ENCODE results near the gene DEDD.

DEDD gene, protein sequence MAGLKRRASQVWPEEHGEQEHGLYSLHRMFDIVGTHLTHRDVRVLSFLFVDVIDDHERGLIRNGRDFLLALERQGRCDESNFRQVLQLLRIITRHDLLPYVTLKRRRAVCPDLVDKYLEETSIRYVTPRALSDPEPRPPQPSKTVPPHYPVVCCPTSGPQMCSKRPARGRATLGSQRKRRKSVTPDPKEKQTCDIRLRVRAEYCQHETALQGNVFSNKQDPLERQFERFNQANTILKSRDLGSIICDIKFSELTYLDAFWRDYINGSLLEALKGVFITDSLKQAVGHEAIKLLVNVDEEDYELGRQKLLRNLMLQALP

DNA sequence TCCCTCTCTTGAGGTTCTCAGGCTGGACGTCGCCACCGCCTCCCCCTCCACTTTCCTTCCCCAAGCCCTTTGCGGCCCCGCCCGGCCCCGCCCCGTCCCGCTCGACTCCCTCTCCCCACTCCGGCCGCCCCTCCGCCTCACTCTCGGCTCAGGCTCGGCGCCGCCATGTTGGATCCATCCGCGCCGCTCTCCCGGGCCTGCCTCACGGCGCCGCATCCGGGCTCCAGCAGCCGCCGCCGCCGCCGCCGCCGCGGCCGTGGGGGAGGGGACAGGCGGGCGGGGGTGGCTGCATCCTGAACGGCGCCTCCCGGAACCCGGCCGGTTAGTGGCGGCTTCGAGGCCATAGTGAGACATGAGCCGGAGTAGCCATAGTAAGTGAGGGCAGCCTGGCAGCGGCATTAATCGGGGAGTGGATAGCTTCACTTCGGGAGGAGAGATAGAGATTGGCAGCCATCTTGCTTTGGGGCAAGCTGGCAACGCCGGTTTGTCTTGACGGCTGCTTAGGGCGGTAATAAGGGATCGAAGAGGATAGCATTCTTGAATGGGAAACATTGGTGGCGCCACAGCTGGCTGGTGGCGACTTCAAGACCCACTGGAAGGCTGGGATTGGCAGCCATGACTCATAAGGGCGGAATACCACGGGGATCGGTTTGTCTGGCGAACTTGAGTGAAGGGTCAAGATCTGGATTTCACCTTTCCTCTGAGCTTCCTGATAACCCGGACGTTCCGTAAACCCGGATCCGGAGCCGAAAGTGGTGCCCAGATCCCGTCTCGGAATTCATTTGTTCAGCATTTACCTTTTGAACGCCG lies at the start of gene DEDD:
Gene DEDD, minus strand, starts transcription at position 258 of the 810 bp plus-strand sequence. CDS start 8,205 bp downstream, outside the sequence.
- H3K36me3 Mint-ChIP-seq (ENCODE audit: low read depth), result peaks cover 18% of the 10 kb centered on the region
- no peaks in the 10 kb centered on the region for H3K9me3 Mint-ChIP-seq
- peaks cover 43% of the 10 kb centered on the region for H3K4me1 Mint-ChIP-seq
- H3K4me3 Mint-ChIP-seq, result no peak within 1 kb of the TSS
- TF ChIP-seq, protein P1, sequence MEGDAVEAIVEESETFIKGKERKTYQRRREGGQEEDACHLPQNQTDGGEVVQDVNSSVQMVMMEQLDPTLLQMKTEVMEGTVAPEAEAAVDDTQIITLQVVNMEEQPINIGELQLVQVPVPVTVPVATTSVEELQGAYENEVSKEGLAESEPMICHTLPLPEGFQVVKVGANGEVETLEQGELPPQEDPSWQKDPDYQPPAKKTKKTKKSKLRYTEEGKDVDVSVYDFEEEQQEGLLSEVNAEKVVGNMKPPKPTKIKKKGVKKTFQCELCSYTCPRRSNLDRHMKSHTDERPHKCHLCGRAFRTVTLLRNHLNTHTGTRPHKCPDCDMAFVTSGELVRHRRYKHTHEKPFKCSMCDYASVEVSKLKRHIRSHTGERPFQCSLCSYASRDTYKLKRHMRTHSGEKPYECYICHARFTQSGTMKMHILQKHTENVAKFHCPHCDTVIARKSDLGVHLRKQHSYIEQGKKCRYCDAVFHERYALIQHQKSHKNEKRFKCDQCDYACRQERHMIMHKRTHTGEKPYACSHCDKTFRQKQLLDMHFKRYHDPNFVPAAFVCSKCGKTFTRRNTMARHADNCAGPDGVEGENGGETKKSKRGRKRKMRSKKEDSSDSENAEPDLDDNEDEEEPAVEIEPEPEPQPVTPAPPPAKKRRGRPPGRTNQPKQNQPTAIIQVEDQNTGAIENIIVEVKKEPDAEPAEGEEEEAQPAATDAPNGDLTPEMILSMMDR (IDR thresholded peaks at IDR 0.05; ENCODE audit: unreplicated experiment in 3 of 3), result no peak
- no peaks in the 10 kb centered on the region for H3K27me3 Mint-ChIP-seq (ENCODE audit: low read depth)
- peak within 1 kb of the TSS in 1 of 3 experiments; percentile 99 for H3K27ac Mint-ChIP-seq

DNA sequence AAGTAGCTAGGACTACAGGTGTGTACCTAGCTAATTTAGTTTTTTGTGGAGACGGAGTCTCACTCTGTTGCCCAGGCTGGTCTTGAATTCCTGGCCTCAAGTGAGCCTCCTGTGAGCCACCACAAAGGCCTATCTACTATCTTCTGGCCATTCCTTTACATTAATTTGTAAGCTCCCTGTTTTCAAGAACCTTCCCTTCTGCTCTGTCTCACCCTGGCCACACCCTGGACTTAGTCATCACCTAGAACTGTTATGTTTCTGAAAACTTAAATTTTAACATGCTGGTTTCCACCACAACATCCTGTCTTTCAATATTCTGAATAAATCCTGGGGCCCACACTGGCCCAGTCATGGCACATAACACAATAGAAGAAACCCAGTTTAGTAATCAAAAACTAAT lies 49.7 kb upstream of the DEDD start:
- no peaks in the 10 kb centered on the region for H3K9me3 Mint-ChIP-seq
- no peaks in the 10 kb centered on the region for H3K36me3 Mint-ChIP-seq (ENCODE audit: low read depth)
- H3K4me1 Mint-ChIP-seq, result peaks cover 22% of the 10 kb centered on the region
- no peak overlapping the region for H3K4me3 Mint-ChIP-seq
- H3K27ac Mint-ChIP-seq, result no peak overlapping the region
- H3K27me3 Mint-ChIP-seq (ENCODE audit: low read depth), result no peaks in the 10 kb centered on the region
- TF ChIP-seq, protein P1 (IDR thresholded peaks at IDR 0.05; ENCODE audit: unreplicated experiment in 3 of 3), result no peak

- Mint-ChIP-seq H3K36me3 (ENCODE audit: low read depth) (peaks cover 4% of the 10 kb centered on the region), H3K27me3 (ENCODE audit: low read depth) (no peaks in the 10 kb centered on the region), H3K9me3 (no peaks in the 10 kb centered on the region), H3K4me1 (peaks cover 30% of the 10 kb centered on the region), H3K4me3 (no peak overlapping the region), H3K27ac (no peak overlapping the region)
- TF ChIP-seq, protein P1 (IDR thresholded peaks at IDR 0.05; ENCODE audit: unreplicated experiment in 3 of 3), result peak in 1 of 3 experiments; percentile 14
Observed at GRCh38 chr1:161180639-161181038, 48.2 kb upstream of the DEDD start.

DNA sequence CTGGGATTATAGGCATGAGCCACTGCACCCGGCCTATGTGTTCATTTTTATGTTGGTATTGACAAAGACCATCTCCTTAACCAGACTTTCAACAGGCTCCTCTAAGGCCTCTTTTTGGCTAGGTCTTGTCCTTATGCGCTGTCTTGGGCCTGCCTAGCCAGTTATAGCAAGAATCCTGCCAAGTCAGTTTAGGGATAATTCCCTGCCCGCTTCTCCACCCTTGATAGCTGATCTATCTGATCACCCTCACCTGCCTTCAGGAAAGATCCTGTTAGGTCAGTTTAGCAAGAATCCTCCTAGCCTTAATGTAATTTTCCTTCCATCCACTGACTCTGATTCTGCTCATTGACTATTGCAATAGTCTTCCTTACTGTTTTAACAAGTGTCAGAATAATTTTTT lies 47.2 kb upstream of the DEDD start:
- Mint-ChIP-seq H3K4me1 (peaks cover 30% of the 10 kb centered on the region), H3K4me3 (peak overlapping the region; percentile 42 to 78 (median 64)), H3K27me3 (ENCODE audit: low read depth) (no peaks in the 10 kb centered on the region), H3K27ac (no peak overlapping the region), H3K36me3 (ENCODE audit: low read depth) (peaks cover 9% of the 10 kb centered on the region), H3K9me3 (no peaks in the 10 kb centered on the region)
- TF ChIP-seq, protein P1 (IDR thresholded peaks at IDR 0.05; ENCODE audit: unreplicated experiment in 3 of 3), result no peak

GRCh38 chr1:161177936-161178244 lies 45.4 kb upstream of the DEDD start:
- Mint-ChIP-seq H3K9me3 (no peaks in the 10 kb centered on the region), H3K36me3 (ENCODE audit: low read depth) (peaks cover 26% of the 10 kb centered on the region), H3K27ac (peak overlapping the region; percentile 81 to 99 (median 96)), H3K4me3 (peak overlapping the region; percentile 98 to 100 (median 100)), H3K4me1 (peaks cover 40% of the 10 kb centered on the region), H3K27me3 (ENCODE audit: low read depth) (no peaks in the 10 kb centered on the region)
- TF ChIP-seq, protein P1 (IDR thresholded peaks at IDR 0.05; ENCODE audit: unreplicated experiment in 3 of 3), result no peak

Measured in nephron (organoid).